ENCODE measurements around the gene KDELR3. TPM values are rescaled to one million over a fixed set of nuclear protein-coding genes. Genes with fewer than 3 reads are reported as not detected.

The KDELR3 gene
- total RNA-seq, 1 donor from 2014 or later, result 127 TPM

- peaks cover 2% of the 10 kb centered on the region for H3K27me3 Mint-ChIP-seq (ENCODE audit: low read depth)
- TF ChIP-seq CTCF (IDR thresholded peaks at IDR 0.05), result no peak
- no peaks in the 10 kb centered on the region for H3K36me3 Mint-ChIP-seq (ENCODE audit: low read depth)
- DNase-seq (ENCODE audit: low spot score), result no peak
- no peak overlapping the region for H3K4me3 Mint-ChIP-seq (ENCODE audit: unreplicated experiment)
- H3K4me1 Mint-ChIP-seq (ENCODE audit: low read depth), result no peaks in the 10 kb centered on the region
- H3K27ac Mint-ChIP-seq (ENCODE audit: unreplicated experiment), result no peak overlapping the region
- no peaks in the 10 kb centered on the region for H3K9me3 Mint-ChIP-seq (ENCODE audit: low read depth)
These were observed 55.1 kb downstream of the KDELR3 start for GRCh38 chr22:38523029-38523428.

- H3K4me1 Mint-ChIP-seq (ENCODE audit: low read depth), result no peaks in the 10 kb centered on the region
- H3K27ac Mint-ChIP-seq (ENCODE audit: unreplicated experiment), result no peak overlapping the region
- H3K4me3 Mint-ChIP-seq (ENCODE audit: unreplicated experiment), result no peak overlapping the region
- no peak for TF ChIP-seq CTCF (IDR thresholded peaks at IDR 0.05)
- no peaks in the 10 kb centered on the region for H3K9me3 Mint-ChIP-seq (ENCODE audit: low read depth)
- no peak for DNase-seq (ENCODE audit: low spot score)
- no peaks in the 10 kb centered on the region for H3K36me3 Mint-ChIP-seq (ENCODE audit: low read depth)
- peaks cover 2% of the 10 kb centered on the region for H3K27me3 Mint-ChIP-seq (ENCODE audit: low read depth)
These were observed 55.6 kb downstream of the KDELR3 start for GRCh38 chr22:38523479-38523878.

- no peak for TF ChIP-seq CTCF (IDR thresholded peaks at IDR 0.05)
- H3K27ac Mint-ChIP-seq (ENCODE audit: unreplicated experiment), result no peak overlapping the region
These were observed 56.5 kb downstream of the KDELR3 start for GRCh38 chr22:38524429-38524828.

GRCh38 chr22:38531251-38531938 is 63.5 kb downstream of the KDELR3 start:
- no peak for TF ChIP-seq CTCF (IDR thresholded peaks at IDR 0.05)

More at GRCh38 chr22:38524429-38524828, 56.5 kb downstream of the KDELR3 start:
- Mint-ChIP-seq H3K36me3 (ENCODE audit: low read depth) (no peaks in the 10 kb centered on the region), H3K9me3 (ENCODE audit: low read depth) (no peaks in the 10 kb centered on the region), H3K27me3 (ENCODE audit: low read depth) (peaks cover 2% of the 10 kb centered on the region), H3K4me3 (ENCODE audit: unreplicated experiment) (no peak overlapping the region), H3K4me1 (ENCODE audit: low read depth) (no peaks in the 10 kb centered on the region)
- no peak for DNase-seq (ENCODE audit: low spot score)

More at GRCh38 chr22:38531251-38531938, 63.5 kb downstream of the KDELR3 start:
- no peak for DNase-seq (ENCODE audit: low spot score)
- Mint-ChIP-seq H3K9me3 (ENCODE audit: low read depth) (no peaks in the 10 kb centered on the region), H3K4me1 (ENCODE audit: low read depth) (peaks cover 6% of the 10 kb centered on the region), H3K36me3 (ENCODE audit: low read depth) (no peaks in the 10 kb centered on the region), H3K27me3 (ENCODE audit: low read depth) (no peaks in the 10 kb centered on the region), H3K4me3 (ENCODE audit: unreplicated experiment) (no peak overlapping the region), H3K27ac (ENCODE audit: unreplicated experiment) (peak overlapping the region; percentile 38)

Other genes with a start within 250 kb of the KDELR3 start
- gene TMEM184B, start 195.1 kb upstream of the KDELR3 start, total RNA-seq, result 117 to 121 TPM (median 121 TPM) in 3 replicates
- gene CSNK1E, start 150.7 kb upstream of the KDELR3 start, total RNA-seq, result 126 to 132 TPM (median 129 TPM) in 3 replicates
- 0.27 to 0.33 TPM (median 0.27 TPM) in 3 replicates for gene KCNJ4, start 12.9 kb upstream of the KDELR3 start, total RNA-seq
- 306 to 362 TPM (median 321 TPM) in 3 replicates for gene DDX17, start 38.2 kb downstream of the KDELR3 start, total RNA-seq
- 0.51 to 1.2 TPM (median 0.82 TPM) in 3 replicates for gene DMC1, start 102.1 kb downstream of the KDELR3 start, total RNA-seq
- 1.5 to 5.4 TPM (median 1.8 TPM) in 3 replicates for gene FAM227A, start 188.3 kb downstream of the KDELR3 start, total RNA-seq
- 29.9 to 44.5 TPM (median 33.5 TPM) in 3 replicates for gene CBY1, start 188.5 kb downstream of the KDELR3 start, total RNA-seq
- 44.8 to 54.1 TPM (median 47.7 TPM) in 3 replicates for gene TOMM22, start 213.9 kb downstream of the KDELR3 start, total RNA-seq
- gene JOSD1, start 232.8 kb downstream of the KDELR3 start, total RNA-seq, result 80.3 to 87.0 TPM (median 85.7 TPM) in 3 replicates
- gene GTPBP1, start 237.8 kb downstream of the KDELR3 start, total RNA-seq, result 37.7 to 58.6 TPM (median 43.3 TPM) in 3 replicates

Measured in chondrocyte (in vitro differentiated cells).